K562 (cell line): Measurements from ENCODE around the gene SKIC8. TPM values are rescaled to one million over a fixed set of nuclear protein-coding genes. Genes with fewer than 3 reads are reported as not detected.

ENCODE experiments used
- ATAC-seq: fragments of 200-7000 bp; cut with Tn5 transposase; 3 replicates; pipeline ENCODE4 v1.9.1; 2020; ENCODE audit warnings: moderate library complexity
- BruUV-seq: library from RNA; stranded (reverse); fragments of 400-500 nt; replicated peaks from 2 replicates; lab custom pipeline; 2021; lab: Mats Ljungman, UMichigan
- CTCF ChIA-PET: fragments of 300-600 bp; formaldehyde crosslinking; extraction: SDS; loops from one replicate; lab custom pipeline; 2021; ENCODE audit warnings: low intra/inter-chr PET ratio; lab: Yijun Ruan, JAX
- POLR2A ChIA-PET: fragments of 300-600, 350-650 bp; sonication (Branson Sonifier 250); formaldehyde crosslinking; extraction: SDS; loops from one replicate; lab custom pipeline; 2021; ENCODE audit warnings: antibody characterized with exemption, inconsistent platforms; lab: Yijun Ruan, JAX
- DNase-seq, 4 experiments: peaks; one replicate each; pipeline versions ENCODE4 v3.0.0 to v3.0.0-alpha.2; 2011 to 2018; ENCODE audit warnings: low spot score in 3 of 4, mixed read lengths in 3 of 4; ENCODE audit errors: extremely low read depth in 1 of 4
- FAIRE-seq: peaks from 2 replicates; lab custom pipeline; 2011; peaks lifted over from hg19 to GRCh38; lab: Jason Lieb, UNC
- H2AFZ ChIP-seq: 2 replicates; pipeline ENCODE4 v1.6.0; 2011; ENCODE audit warnings: low read depth, low read length, control low read depth, inconsistent platforms
- H3K27ac ChIP-seq: fragments of 200-600 bp; 3 replicates; pipeline ENCODE4 v1.8.0; 2011; ENCODE audit warnings: low read depth, mild to moderate bottlenecking, control low read depth, inconsistent platforms, low read length, moderate library complexity, mixed read lengths; ENCODE audit errors: extremely low read depth
- H3K27me3 ChIP-seq, 2 experiments: fragments of 300-600 bp in 1 of 2; 2 replicates in 1 of 2; 3 replicates in 1 of 2; pipeline versions ENCODE4 v1.6.0 to v1.8.0; 2011; ENCODE audit warnings: inconsistent platforms in 2 of 2, low read length in 2 of 2, mild to moderate bottlenecking in 1 of 2, mixed read lengths in 1 of 2, moderate library complexity in 1 of 2; ENCODE audit not compliant: control insufficient read depth in 2 of 2, insufficient read depth in 2 of 2
- H3K36me3 ChIP-seq: fragments of 300-600 bp; 3 replicates; pipeline ENCODE4 v1.8.0; 2011; ENCODE audit warnings: mild to moderate bottlenecking, low read length, inconsistent platforms; ENCODE audit not compliant: control insufficient read depth, insufficient read depth
- H3K4me1 ChIP-seq, 2 experiments: fragments of 200-600 bp in 1 of 2; replicated peaks in 1 of 2; 2 replicates in 1 of 2; 3 replicates in 1 of 2; pipeline versions ENCODE4 v1.5.1 to v1.8.0; 2011; ENCODE audit warnings: inconsistent platforms in 2 of 2, low read length in 2 of 2, mild to moderate bottlenecking in 1 of 2, mixed read lengths in 1 of 2, moderate library complexity in 1 of 2; ENCODE audit not compliant: control insufficient read depth in 2 of 2, insufficient read depth in 2 of 2
- H3K4me2 ChIP-seq: 2 replicates; pipeline ENCODE4 v1.6.1; 2011; ENCODE audit warnings: low read length, control low read depth, inconsistent platforms, mixed read lengths; ENCODE audit not compliant: insufficient read depth
- H3K4me3 ChIP-seq: fragments of 200-600 bp; sonication (generic), shearing (Covaris generic); 2 replicates; pipeline ENCODE4 v1.5.1; 2016; ENCODE audit warnings: control low read depth, inconsistent platforms
- H3K79me2 ChIP-seq: fragments of 200-600 bp; 3 replicates; pipeline ENCODE4 v1.8.0; 2011; ENCODE audit warnings: low read length, inconsistent platforms; ENCODE audit not compliant: control insufficient read depth, insufficient read depth
- H3K9ac ChIP-seq, 2 experiments: 2 replicates each; pipeline versions ENCODE4 v1.6.0 to v1.6.1; 2011; ENCODE audit warnings: low read depth in 2 of 2, low read length in 2 of 2, control low read depth in 1 of 2, inconsistent platforms in 1 of 2, mild to moderate bottlenecking in 1 of 2, mixed read lengths in 1 of 2; ENCODE audit not compliant: insufficient read depth in 1 of 2
- H3K9me1 ChIP-seq: one replicate; pipeline ENCODE4 v1.6.0; 2011; ENCODE audit warnings: inconsistent platforms, mild to moderate bottlenecking, low read length, moderate library complexity; ENCODE audit not compliant: control insufficient read depth, insufficient read depth
- H3K9me3 ChIP-seq: replicated peaks from 2 replicates; pipeline ENCODE4 v1.5.1; 2011; ENCODE audit warnings: low read depth, low read length, inconsistent platforms; ENCODE audit not compliant: control insufficient read depth, insufficient read depth
- H4K20me1 ChIP-seq: replicated peaks from 2 replicates; pipeline ENCODE4 v1.6.1; 2011; ENCODE audit warnings: low read length, inconsistent platforms, mixed read lengths; ENCODE audit not compliant: control insufficient read depth, insufficient read depth
- ATF7 ChIP-seq: fragments of 450-650 bp; IDR thresholded peaks from 2 replicates; pipeline ENCODE4 v1.7.1; 2014; ENCODE audit warnings: mild to moderate bottlenecking, moderate library complexity
- HNRNPL ChIP-seq: fragments of 200-400 bp; formaldehyde crosslinking; IDR thresholded peaks from 2 replicates; pipeline ENCODE4 v1.6.1; 2017; ENCODE audit warnings: low read depth, mild to moderate bottlenecking, low read length
- MYBL2 ChIP-seq, 2 experiments: fragments of 450-650 bp in 1 of 2; sonication (generic) in 1 of 2; formaldehyde crosslinking in 1 of 2; IDR thresholded peaks; 2 replicates each; pipeline versions ENCODE4 v1.6.1 to v1.8.1; 2017 to 2022; ENCODE audit warnings: borderline replicate concordance in 1 of 2, inconsistent platforms in 1 of 2, low read depth in 1 of 2, mild to moderate bottlenecking in 1 of 2, missing genetic modification reagents in 1 of 2, moderate library complexity in 1 of 2
- PHF20 ChIP-seq: fragments of 450-650 bp; IDR thresholded peaks from 2 replicates; pipeline ENCODE4 v1.6.1; 2018; ENCODE audit not compliant: partially characterized antibody
- RBFOX2 ChIP-seq: fragments of 200-400 bp; formaldehyde crosslinking; IDR thresholded peaks from 2 replicates; pipeline ENCODE4 v1.6.1; 2017; ENCODE audit warnings: low read depth, mild to moderate bottlenecking, low read length, moderate library complexity
- RBM39 ChIP-seq: fragments of 200-400 bp; formaldehyde crosslinking; optimal IDR thresholded peaks from 2 replicates; pipeline ENCODE3; 2018; ENCODE audit warnings: low read depth, low read length
- SMAD4 ChIP-seq: fragments of 250-450 bp; sonication (Bioruptor Pico); conservative IDR thresholded peaks from 2 replicates; pipeline ENCODE4 v1.8.0; 2021; ENCODE audit warnings: inconsistent platforms, mild to moderate bottlenecking, moderate library complexity
- SOX6 ChIP-seq: fragments of 450-650 bp; IDR thresholded peaks from 2 replicates; pipeline ENCODE4 v1.6.1; 2014; ENCODE audit warnings: mild to moderate bottlenecking
- ZBTB17 ChIP-seq: fragments of 450-650 bp; formaldehyde crosslinking; IDR thresholded peaks from 2 replicates; pipeline ENCODE4 v1.4.0; 2020; ENCODE audit warnings: mild to moderate bottlenecking
- WGBS: fragments of 100-300 bp; shearing (Covaris generic); methylation state at CpG from one replicate; pipeline ENCODE4 v1.1.6; 2016; ENCODE audit warnings: low coverage, mixed read lengths; ENCODE audit not compliant: insufficient coverage; ENCODE audit errors: missing lambda C conversion rate; 5-methylcytosine and 5-hydroxymethylcytosine counted together
- in situ Hi-C: fragments of 300-500 bp; cut with MboI; formaldehyde crosslinking; loops from 4 replicates; pipeline ENCODE4 v1.15.0; 2018; ENCODE audit warnings: inconsistent platforms, mixed read lengths
- intact Hi-C: fragments of 100-400 bp; cut with micrococcal nuclease; formaldehyde crosslinking; loops from 2 replicates; pipeline ENCODE4 v1.14.2; 2022
- polyA plus RNA-seq, 8 experiments: library from polyadenylated mRNA; depleted of rRNA in 4 of 8; stranded (reverse) in 5 of 8; unstranded in 3 of 8; fragments of >200 nt; fragmentation: Nextera tagmentation in 2 of 8; fragmentation: Illumina TruSeq in 1 of 8; extraction: Ambion mirVana in 2 of 8; extraction: Trizol in 1 of 8; gene quantifications; 2 replicates each; pipeline versions ENCODE4 v1.2.1 to v1.2.3, GENCODE V29; 2011 to 2014; ENCODE audit warnings: inconsistent platforms in 1 of 8, missing spikeins in 1 of 8
- total RNA-seq, 7 experiments: library from RNA; depleted of rRNA in 6 of 7; stranded (reverse); fragments of >200 nt in 6 of 7; fragmentation: Illumina TruSeq in 2 of 7; extraction: Trizol in 2 of 7; gene quantifications; 2 replicates each; pipeline versions ENCODE4 v1.2.1 to v1.2.3, GENCODE V29; 2011 to 2021; ENCODE audit warnings: low replicate concordance in 1 of 7
- TF ChIP-seq, protein P1 (sequence below): fragments of 450-650 bp; IDR thresholded peaks from 2 replicates; pipeline ENCODE4 v1.6.1; 2018; ENCODE audit not compliant: partially characterized antibody

Gene SKIC8
- total and polyA plus RNA-seq, 9 of the 15 experiments (the other 6 are each of a cell fraction or from before 2014, with no cell fraction given) = 79.5 to 389 (median 146) TPM

DNA sequence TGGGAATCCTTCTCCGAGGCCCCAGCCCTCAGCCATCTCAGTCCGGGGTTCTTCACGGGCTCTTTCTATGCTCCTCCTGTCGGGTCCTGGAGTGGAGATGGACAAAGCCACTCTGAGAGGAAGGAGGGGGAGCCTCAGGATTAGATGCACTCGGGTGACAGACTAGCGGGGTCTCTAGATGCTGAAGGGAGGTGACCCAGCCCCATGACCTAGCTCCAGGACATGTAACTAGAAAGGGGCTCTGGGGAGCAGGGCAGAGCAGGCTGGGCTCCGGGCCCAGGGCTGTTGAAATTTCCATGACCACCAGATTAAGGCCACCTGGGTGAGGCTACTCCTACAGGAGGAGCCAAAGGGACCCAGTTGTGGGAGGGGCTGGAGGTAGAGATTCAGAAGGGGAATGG, 14.8 kb upstream of the SKIC8 start:
- in situ Hi-C loops = loop anchor here (5.0 to 10.0 kb wide), 3 partner anchors 103 to 401 kb away; no protein-coding TSS in a partner anchor
- no peak overlapping the region for H3K4me3 ChIP-seq
- TF ChIP-seq RBFOX2 = no peak
- no peak for TF ChIP-seq HNRNPL
- TF ChIP-seq ATF7 = 0 out of 2 replicates have a peak, but pooled peaks have one; percentile 23
- TF ChIP-seq RBM39 = no peak
- no peak for TF ChIP-seq SMAD4 (CRISPR knock-in tag)
- TF ChIP-seq, protein P1, sequence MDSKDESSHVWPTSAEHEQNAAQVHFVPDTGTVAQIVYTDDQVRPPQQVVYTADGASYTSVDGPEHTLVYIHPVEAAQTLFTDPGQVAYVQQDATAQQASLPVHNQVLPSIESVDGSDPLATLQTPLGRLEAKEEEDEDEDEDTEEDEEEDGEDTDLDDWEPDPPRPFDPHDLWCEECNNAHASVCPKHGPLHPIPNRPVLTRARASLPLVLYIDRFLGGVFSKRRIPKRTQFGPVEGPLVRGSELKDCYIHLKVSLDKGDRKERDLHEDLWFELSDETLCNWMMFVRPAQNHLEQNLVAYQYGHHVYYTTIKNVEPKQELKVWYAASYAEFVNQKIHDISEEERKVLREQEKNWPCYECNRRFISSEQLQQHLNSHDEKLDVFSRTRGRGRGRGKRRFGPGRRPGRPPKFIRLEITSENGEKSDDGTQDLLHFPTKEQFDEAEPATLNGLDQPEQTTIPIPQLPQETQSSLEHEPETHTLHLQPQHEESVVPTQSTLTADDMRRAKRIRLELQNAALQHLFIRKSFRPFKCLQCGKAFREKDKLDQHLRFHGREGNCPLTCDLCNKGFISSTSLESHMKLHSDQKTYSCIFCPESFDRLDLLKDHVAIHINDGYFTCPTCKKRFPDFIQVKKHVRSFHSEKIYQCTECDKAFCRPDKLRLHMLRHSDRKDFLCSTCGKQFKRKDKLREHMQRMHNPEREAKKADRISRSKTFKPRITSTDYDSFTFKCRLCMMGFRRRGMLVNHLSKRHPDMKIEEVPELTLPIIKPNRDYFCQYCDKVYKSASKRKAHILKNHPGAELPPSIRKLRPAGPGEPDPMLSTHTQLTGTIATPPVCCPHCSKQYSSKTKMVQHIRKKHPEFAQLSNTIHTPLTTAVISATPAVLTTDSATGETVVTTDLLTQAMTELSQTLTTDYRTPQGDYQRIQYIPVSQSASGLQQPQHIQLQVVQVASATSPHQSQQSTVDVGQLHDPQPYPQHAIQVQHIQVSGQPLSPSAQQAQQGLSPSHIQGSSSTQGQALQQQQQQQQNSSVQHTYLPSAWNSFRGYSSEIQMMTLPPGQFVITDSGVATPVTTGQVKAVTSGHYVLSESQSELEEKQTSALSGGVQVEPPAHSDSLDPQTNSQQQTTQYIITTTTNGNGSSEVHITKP = peak; percentile 94
- TF ChIP-seq SOX6 = no peak
- no peak for TF ChIP-seq PHF20
- no peak for TF ChIP-seq ZBTB17 (CRISPR knock-in tag)
- no peak for TF ChIP-seq MYBL2 (IDR thresholded peaks at IDR 0.05; ENCODE audit: low read depth)
- no peak for TF ChIP-seq MYBL2 (CRISPR knock-in tag; IDR thresholded peaks at IDR 0.05; ENCODE audit: borderline replicate concordance)
- TF ChIP-seq, all 486 proteins: peak for 2
- intact Hi-C loops = no loop called here
- ATAC-seq = no peak
- FAIRE-seq = no peak
- DNase-seq = no peak
- no TSS peak for BruUV-seq
- Histone ChIP-seq H3K79me2 (no peaks in the 10 kb centered on the region), H3K36me3 (no peaks in the 10 kb centered on the region), H3K9me1 (peaks cover 7% of the 10 kb centered on the region), H2AFZ (0 out of 2 replicates have a peak overlapping the region, but pooled peaks have one; percentile 38), H3K9me3 (no peaks in the 10 kb centered on the region), H3K4me2 (no peak overlapping the region), H3K27me3 (no peaks in the 10 kb centered on the region), H3K4me1 (peaks cover 9 to 13% of the 10 kb centered on the region in 2 experiments; a peak in 4 of 5 replicates), H3K9ac (no peak overlapping the region), H3K27ac (no peak overlapping the region), H4K20me1 (no peaks in the 10 kb centered on the region)
- CTCF ChIA-PET = no interaction called here
- POLR2A ChIA-PET = no interaction called here
- 56% methylated on average over 6 of the region's 7 CpGs for WGBS
